ENCODE measurements around the gene CROCC.

The CROCC gene

DNA sequence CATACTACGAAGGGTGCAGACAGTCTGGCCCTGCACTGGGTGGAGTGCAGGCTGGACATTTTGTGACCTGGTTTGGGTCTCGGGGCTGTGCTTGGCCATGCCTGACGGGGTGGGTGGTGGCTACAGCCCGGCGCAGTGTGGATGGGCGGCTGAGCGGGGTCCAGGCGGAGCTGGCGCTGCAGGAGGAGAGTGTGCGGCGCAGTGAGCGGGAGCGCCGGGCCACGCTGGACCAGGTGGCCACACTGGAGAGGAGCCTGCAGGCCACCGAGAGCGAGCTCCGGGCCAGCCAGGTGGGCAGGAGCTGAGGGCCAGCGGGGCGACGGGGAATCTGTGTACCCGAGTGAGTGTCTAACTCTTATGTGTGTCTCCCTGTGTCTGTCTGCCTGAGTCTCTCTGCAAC lies 44.6 kb downstream of the CROCC start:
- DNase-seq, result no peak

DNA sequence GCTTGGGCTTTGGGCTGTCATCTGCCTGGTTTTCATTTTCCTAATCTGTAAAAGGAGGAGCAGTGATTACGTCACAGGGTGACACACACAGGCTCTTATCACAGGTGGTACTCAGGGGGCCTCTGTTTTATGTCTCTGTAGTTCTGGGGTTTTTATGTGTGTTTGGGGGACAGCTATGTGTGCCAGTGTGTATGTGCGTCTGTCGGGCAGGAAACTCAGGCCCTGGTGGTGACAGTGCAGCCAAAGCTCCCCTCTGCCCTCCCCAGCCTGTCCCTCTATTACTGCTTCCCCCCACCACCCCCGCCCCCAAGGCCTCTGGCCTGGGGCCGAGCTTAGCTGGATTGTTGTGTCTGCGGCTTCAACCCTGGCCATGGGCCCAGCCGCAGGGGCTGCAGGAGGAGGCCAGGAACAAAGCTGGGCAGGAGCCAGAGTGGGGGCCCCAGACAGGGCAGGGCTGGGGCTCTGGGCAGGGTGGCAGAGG lies 45.4 kb downstream of the CROCC start:
- peak in 27 of 56 donors; percentile 6 to 57 (median 22) for DNase-seq

DNA sequence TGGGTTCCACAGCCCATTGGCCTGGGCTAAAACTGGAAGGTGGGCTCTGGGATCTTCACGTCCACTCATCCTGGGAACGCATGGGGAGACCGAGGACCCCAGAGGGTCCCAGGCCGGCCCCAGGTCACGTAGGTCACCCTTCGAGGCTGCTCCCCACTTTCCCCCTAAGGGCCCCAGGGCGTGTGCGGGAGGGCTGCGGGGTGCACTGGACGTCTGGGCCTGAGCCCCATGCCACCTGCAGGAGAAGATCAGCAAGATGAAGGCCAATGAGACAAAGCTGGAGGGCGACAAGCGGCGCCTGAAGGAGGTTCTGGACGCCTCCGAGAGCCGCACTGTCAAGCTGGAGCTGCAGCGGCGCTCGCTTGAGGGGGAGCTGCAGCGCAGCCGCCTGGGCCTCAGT lies 46.2 kb downstream of the CROCC start:
- DNase-seq, result no peak

DNA sequence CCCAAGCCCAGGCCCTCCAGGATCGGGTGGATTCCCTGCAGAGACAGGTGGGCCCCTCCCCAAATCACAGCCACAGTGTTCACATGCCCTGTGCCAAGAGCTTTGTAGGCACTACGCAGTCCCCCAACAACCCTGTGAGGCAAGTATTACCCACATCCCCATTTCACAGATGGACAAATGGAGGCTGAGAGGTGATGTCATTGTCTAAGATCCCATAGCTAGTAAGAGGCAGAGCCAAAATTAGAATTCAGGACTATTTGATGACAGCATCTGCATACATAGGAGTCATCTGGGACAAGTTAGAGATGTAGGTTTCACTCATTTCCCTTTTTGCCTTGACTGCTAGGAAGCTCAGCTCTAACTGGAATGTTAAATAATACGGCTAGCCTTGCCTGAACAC lies 46.6 kb downstream of the CROCC start:
- no peak for DNase-seq

DNA sequence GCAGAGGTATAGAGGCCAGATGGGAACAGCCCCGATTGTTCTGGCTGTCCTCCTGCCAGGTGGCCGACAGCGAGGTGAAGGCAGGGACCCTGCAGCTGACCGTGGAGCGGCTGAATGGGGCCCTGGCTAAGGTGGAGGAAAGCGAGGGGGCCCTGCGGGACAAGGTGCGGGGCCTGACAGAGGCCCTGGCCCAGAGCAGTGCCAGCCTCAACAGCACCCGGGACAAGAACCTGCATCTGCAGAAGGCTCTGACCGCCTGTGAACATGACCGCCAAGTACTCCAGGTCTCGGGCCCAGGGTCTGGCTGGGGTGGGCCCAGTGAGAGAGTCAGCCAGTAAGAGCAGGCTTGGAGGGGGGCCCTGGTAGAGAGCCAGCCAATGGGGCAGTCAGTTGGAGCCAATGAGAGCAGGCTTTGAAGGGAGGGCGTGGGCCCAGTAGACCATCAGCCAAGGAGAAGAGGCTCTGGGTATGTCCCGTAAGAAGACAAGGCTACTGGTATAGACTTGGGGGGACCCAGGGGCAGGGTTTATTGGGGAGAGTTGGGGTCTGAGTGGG lies 47.4 kb downstream of the CROCC start:
- no peak for DNase-seq

DNA sequence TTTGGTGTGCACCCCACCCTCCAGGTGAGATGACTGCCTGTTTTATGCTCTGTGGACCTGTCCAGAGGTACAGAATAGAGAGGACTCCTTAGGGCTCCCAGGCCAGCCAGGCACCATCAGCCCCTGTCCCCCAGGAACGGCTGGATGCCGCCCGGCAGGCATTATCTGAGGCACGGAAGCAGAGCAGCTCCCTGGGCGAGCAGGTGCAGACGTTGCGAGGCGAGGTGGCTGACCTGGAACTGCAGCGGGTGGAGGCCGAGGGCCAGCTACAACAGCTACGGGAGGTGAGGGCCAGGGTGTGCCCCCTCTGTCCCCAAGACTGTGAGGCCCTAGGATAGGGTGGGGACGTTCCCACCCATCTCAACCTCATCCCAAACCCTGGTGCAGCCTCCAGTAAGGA lies 47.9 kb downstream of the CROCC start:
- DNase-seq, result no peak

DNA sequence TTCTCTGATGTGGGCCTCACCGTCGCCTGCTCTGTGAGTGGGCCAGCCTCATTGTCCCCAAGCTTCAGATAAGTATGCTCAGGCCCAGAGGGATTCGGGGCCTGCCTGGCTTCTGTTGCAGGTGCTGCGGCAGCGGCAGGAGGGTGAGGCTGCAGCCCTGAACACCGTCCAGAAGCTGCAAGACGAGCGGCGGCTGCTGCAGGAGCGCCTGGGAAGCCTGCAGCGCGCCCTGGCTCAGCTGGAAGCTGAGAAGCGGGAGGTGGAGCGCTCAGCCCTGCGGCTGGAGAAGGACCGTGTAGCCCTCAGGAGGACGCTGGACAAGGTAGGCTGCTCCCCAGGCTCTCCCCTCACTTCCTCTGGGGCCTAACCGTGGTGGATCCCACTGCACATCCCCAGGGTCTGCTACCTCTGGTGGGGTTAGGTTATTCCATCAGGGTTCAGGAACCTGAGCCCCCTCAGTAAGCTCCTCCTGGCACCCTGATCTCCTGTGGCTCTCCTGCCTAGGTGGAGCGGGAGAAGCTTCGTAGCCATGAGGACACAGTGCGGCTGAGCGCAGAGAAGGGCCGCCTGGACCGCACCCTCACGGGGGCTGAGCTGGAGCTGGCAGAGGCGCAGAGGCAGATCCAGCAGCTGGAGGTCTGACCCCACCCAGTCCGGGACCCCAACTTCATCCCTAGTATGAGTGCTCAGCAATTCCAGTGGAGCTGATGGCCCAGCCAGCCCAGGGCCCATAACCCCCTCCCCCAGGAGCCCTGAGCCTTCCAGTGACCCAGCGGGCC lies 48.6 kb downstream of the CROCC start:
- DNase-seq, result no peak

DNA sequence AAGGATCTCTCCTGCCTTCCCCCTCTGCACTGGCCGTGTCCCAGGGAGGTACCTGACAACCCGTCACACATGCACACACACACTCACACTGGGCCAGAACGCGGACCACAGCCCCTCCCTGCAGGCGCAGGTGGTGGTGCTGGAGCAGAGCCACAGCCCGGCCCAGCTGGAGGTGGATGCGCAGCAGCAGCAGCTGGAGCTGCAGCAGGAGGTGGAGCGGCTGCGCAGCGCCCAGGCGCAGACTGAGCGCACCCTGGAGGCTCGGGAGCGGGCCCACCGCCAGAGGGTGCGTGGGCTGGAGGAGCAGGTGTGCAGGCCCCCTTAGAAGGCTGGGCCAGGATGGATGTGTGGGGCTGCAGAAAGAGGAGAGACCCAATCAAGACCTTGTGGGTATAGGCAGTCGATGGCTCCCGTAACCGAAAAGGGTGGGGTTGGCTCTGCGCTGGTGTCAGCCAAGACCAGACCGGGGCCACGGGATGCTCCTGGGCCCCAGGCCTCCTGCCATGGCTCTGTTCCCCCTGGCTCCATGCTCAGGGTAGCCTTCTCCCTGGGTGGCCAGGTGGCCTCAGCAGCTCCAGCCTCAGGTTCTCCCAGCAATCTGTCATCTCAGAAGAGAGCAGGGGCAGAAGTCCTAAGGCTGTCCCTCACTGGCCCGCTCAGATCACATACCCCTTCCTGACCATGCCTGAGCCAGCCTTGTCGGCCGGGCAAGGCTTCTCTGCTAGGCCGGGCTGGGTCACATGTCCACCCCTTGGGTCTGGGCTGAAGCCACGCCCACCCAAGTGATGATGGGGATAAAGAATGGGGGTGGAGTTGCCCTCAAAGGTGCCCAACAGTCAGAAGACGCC lies 49.8 kb downstream of the CROCC start:
- no peak for DNase-seq

DNA sequence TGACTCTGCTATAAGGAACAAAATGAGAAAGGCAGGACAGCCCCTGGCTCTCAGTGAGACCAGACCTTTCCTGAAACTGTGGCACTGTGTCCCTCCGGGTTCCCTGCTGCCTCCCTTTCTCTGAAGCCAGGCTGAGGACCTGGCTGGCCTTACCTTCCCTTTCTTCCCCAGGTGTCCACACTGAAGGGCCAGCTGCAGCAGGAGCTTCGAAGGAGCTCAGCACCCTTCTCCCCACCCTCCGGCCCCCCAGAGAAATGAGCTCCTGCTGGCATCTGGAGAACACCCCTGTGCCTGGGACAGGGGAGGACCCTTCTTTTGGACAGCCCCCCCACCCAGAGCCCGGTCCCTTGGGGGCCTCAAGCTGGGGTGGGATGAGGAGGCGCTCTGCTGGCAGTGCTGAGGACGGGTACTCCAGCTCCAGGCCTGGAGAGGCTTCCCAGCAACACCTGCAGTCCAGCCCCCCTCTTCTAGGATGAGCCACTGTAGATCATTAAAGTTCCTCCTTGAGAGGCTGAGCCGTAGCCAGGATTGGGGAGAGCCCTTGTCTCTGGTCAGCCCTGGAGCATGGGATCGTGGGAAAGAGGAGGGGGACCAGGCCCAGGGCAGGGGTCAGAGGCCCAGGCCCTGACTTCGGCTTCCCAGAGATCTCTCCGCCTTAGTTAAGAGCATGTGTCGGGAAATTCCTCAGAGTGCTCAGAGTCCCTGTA lies 50.6 kb downstream of the CROCC start:
- no peak for DNase-seq

DNA sequence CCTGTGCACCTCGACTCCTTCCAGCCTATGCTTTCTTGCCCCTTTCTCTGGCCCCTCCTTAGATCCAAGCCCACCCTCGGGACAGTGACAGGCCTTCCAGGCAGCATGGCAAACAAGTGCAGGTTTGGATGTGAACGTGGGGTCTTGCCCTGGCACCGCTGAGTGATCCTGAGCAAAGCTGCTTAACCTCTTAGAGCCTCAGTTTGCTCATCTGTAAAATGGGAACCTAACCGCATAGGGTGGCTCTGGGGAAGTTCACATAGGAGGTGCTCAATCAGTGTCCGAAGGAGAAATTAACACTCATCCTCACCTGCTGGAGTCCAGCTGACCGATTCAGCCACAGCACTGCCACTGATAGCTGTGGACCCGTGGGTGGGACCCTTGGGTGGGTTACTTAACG lies 51.5 kb downstream of the CROCC start:
- no peak for DNase-seq

DNA sequence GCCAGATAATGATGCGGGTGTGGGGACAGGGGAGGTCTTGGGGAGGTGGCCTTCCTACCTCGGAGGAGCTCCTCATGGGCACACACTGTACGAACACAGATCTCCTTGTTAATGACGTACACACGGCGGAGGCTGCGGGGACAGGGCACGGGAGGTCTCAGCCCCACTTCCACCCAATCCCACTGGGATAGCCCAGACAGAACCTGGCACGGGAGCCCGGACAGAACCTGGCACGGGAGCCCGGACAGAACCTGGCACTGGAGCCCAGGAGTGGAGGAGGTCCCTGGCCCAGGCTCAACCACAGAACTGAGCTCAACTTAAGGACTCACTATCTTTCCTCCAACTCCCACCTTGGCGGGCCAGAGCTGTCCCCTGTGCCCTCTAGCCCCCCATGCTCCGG lies 53.5 kb downstream of the CROCC start:
- peak in 1 of 56 donors; percentile 8 for DNase-seq

DNA sequence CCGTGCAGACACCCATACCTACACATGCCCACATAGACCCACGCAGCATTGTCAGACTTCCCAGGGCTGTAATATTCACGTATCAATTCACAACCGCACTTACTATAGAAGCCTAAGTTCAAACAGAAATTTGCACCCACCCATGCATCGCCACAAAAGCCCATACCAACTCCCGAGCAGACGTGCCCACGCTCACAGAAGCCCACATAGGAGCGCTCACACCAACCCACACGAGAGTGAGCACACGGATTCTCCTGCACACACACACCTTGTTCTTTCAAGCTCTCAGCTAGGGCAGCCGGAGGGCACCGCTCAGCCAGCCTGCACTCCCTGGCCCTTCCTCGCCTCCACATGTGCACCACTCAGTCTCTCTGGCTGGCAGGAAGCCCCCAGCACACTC lies 54.1 kb downstream of the CROCC start:
- DNase-seq, result no peak

DNA sequence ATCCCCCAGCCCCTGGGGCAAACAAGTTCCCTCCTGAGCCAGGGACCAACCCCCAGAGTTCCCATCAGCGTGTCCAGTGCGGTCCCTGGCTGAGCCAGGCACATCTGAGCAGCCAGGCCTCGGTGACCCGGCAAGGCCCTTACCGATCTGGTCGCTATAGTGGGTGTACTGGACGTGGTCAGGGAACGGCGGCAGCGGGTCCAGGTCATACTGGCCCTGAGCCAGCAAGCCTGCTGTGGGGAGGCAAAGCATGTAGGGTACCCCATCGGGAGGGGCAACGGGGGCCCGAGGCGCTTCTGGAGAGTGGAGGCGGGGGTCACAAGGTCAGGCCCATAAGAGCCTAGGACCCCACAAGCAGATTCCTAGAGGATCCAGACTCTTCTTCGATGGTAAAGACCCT lies 55.2 kb downstream of the CROCC start:
- DNase-seq, result peak in 1 of 56 donors; percentile 26

DNA sequence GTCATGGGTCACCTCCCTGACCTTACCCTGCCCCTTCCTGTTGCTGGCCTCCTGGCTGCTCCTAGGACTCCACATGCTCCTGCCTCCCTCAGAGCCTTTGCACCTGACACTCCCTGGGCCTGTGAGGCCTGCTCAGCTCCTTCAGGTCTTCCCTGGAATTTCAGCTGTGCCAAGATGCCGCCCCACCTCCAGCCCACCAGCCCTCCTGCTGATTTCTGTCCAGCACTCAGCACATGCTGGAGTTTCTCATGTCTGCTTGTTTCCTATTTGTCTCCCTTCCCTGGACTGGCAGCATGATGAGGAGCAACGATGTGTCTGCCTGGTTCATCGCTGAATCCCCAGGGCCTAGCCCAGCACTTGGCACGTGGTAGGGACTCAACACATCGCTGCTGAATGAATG lies 55.6 kb downstream of the CROCC start:
- no peak for DNase-seq

DNA sequence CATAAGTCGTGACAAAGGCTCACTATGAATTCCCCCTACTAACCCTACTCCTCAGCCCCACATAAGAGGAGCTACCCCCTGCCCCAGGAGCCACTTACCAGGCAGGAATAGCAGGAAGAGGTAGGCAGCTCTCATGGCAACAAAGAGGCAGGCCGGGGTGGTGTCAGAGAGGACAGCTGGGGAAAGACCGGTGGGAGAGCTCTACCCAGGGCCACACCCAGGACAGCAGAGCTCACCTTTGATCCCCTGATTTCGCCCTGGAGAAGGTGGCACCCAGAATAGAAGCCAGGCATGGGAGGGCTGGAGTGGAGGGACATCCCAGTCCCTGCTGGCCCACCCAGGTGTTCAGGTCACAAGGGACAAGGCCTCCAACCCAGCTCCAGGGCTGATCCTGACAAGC lies 56.4 kb downstream of the CROCC start:
- no peak for DNase-seq

DNA sequence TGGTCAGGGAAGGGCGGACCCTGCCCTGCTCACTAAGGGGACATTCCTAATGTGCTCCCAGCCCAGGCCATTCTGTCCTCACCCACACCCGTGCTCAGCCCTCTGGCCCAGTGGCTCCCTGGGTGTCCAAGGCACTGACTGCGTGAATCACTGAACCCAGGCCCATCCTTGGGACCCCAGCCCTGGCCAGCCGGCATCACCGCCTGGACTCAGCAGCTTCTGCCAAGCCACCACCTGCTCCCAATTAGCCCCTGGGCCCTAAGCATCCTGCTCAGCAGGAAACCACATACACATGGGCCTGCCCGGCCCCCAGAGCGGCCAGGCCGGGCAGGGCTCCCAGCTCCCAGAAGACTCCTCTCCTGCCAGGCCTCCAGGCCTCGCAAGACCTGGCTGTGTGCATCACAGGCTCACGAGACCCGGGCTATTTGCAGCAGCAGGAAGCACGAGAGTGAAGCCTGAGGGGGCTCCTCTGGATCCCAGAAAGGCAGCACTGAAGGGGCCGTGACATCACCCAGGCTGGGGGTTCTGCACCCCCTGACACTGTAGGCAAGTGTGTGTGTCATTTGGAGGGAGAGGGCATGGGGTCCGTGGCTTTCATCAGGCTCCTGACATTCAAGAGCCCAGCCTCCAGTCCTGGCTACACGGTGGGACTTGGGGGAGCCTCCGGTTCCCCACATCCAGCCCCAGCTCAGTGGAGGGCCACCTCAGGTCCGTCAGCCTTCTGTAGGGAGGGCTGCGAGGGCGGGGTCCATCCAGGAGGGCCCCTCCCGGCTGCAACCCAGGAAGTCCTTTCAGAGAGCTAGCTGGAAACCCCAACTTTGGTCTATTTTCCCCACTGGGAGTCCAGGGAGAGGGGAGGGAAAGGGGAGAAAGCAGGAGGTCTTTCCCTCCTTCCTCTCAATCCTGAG lies 57.1 kb downstream of the CROCC start:
- peak in 2 of 56 donors; percentile 13 to 28 for DNase-seq

DNA sequence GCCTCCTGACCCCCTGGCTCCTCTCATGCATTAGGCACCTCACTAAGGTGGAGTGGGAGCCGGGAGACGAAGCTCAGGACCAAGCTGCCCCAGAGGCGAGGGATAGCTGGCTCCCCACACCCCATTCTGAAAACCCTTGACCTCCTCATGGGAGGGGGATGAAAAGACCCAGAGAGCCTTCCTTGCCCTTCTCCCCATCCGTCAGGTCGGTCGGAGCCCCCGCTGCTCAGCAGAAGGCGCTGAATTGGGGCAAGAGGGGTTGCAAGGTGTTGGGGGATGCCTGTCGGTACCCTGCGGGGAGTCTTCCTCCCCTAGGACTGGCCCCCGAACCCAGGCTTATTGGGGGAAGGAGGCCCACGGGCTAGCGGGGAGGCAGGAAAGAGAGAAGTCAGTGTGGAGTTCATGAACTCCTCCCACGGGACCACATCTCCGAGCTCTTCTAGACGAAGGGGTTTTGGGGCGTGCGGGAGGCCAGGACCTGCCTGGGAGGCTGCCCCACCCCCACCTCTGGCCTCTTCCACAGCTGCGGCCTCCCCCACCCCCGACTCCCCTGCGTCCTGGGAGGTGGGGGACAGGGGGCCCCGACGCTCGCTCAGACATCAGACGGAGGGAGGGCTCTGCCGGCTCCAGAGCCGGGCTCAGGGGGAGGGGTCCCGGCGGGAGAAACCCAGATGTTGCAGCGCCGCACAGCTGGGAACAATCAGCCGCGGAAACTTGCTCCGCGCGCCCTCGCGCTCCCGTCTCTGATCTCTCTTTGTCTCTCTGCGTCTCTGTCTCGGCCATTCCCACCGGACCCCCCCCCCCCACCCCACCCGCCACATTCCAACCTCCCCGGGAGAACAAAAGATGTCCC lies 58.0 kb downstream of the CROCC start:
- DNase-seq, result no peak

DNA sequence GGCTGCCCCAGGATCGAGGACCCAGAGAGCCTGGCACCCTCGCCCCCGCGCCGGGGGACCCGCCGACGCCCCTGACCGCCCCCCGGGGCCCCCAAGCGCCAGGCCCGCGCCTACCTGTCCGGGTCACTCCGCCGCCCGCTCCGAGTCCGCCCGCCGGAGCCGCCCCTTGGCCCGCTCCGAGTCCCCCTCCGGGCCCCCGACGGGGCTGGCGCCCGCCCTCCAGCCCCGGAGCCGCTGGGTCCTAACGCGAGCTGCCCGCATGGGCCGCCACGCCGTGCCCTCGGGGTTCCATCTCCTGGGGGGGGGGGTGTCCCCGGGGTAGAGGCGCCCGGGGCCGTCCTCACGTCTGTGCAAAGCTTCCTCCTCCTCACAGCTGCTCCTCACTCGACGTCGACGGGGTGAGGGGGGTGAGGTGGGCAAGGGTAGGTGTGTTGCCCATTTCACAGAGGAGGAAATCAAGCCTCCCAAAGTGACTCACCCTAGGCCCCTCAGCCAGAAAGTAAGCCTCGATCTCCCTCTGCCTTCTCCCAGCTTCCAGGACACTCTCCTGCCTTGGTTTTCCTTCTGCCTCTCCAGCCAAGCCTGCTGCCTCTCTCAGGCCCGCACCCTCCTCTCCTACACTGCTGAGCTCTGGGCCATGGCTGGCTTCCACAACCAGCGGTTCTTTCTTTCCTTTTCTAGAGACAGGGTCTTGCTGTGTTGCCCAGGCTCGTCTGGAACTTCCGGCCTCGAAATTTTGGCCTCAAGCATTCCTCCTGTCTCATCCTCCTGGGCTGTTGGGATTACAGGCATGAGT lies 58.9 kb downstream of the CROCC start, which contains the start of gene MFAP2:
TSS of gene MFAP2 (minus strand) at position 148 of the 796 bp plus-strand sequence. CDS start 2,347 bp downstream, outside the sequence.
- DNase-seq, result no peak

All from amygdala (tissue), 56 donors.